GM12878 (cell line): ENCODE results near the gene MBD5. TPM values are rescaled to one million over a fixed set of nuclear protein-coding genes. Genes with fewer than 3 reads are reported as not detected.

Experiments
- ATAC-seq: fragments of 200-7000 bp; cut with Tn5 transposase; 3 replicates; pipeline ENCODE4 v1.9.1; 2020; ENCODE audit warnings: mild to moderate bottlenecking, moderate library complexity
- BruUV-seq: library from RNA; stranded (reverse); fragments of 400-500 nt; replicated peaks from 2 replicates; lab custom pipeline; 2021; lab: Mats Ljungman, UMichigan
- CTCF ChIA-PET: fragments of 300-600 bp; sonication (Branson Sonifier 250); formaldehyde crosslinking; extraction: SDS; loops from one replicate; lab custom pipeline; 2021; ENCODE audit warnings: inconsistent platforms; lab: Yijun Ruan, JAX
- POLR2A ChIA-PET: fragments of 350-600 bp; formaldehyde crosslinking; extraction: SDS; loops from one replicate; lab custom pipeline; 2021; ENCODE audit warnings: inconsistent platforms; lab: Charles Lee
- RAD21 ChIA-PET: fragments of 300-600 bp; sonication (Branson Sonifier 250); formaldehyde crosslinking; loops from one replicate; lab custom pipeline; 2023; ENCODE audit warnings: antibody characterized with exemption; ENCODE audit not compliant: unreplicated experiment; lab: Charles Lee
- SMC1A ChIA-PET: fragments of 300-600 bp; sonication (Branson Sonifier 250); formaldehyde crosslinking; loops from one replicate; lab custom pipeline; 2023; ENCODE audit not compliant: unreplicated experiment, uncharacterized antibody; lab: Charles Lee
- DNase-seq: peaks from one replicate; pipeline ENCODE4 v3.0.0-alpha.2; 2011; ENCODE audit warnings: low read depth, low spot score
- FAIRE-seq: peaks from 3 replicates; lab custom pipeline; 2011; peaks lifted over from hg19 to GRCh38; lab: Jason Lieb, UNC
- H2AFZ ChIP-seq: 2 replicates; pipeline ENCODE4 v1.6.0; 2011; ENCODE audit warnings: low read depth, low read length, control low read depth; ENCODE audit not compliant: control insufficient read depth
- H3K27ac ChIP-seq: 2 replicates; pipeline ENCODE4 v1.5.1; 2011; ENCODE audit warnings: control low read depth; ENCODE audit not compliant: control insufficient read depth, insufficient read depth
- H3K27me3 ChIP-seq, 2 experiments: replicated peaks in 1 of 2; 2 replicates each; pipeline versions ENCODE4 v1.6.0 to v1.6.1; 2011; ENCODE audit warnings: low read length in 1 of 2; ENCODE audit not compliant: control insufficient read depth in 2 of 2, insufficient read depth in 2 of 2
- H3K36me3 ChIP-seq, 2 experiments: 2 replicates each; pipeline ENCODE4 v1.5.1; 2011; ENCODE audit warnings: low read length in 1 of 2; ENCODE audit not compliant: control insufficient read depth in 2 of 2, insufficient read depth in 2 of 2
- H3K4me1 ChIP-seq: 2 replicates; pipeline ENCODE4 v1.6.1; 2011; ENCODE audit warnings: mild to moderate bottlenecking, low read length, moderate library complexity, mixed read lengths; ENCODE audit not compliant: control insufficient read depth, insufficient read depth
- H3K4me2 ChIP-seq: 2 replicates; pipeline ENCODE4 v1.6.0; 2011; ENCODE audit warnings: control low read depth; ENCODE audit not compliant: control insufficient read depth, insufficient read depth
- H3K4me3 ChIP-seq: fragments of 200-600 bp; sonication (generic); 2 replicates; pipeline ENCODE4 v1.5.1; 2016
- H3K79me2 ChIP-seq: 2 replicates; pipeline ENCODE4 v1.6.0; 2011; ENCODE audit warnings: low read length; ENCODE audit not compliant: control insufficient read depth, insufficient read depth
- H3K9ac ChIP-seq: 2 replicates; pipeline ENCODE4 v1.8.0; 2011; ENCODE audit warnings: low read length, control low read depth, mixed read lengths; ENCODE audit not compliant: control insufficient read depth, insufficient read depth
- H3K9me3 ChIP-seq: replicated peaks from 3 replicates; pipeline ENCODE4 v1.5.1; 2011; ENCODE audit warnings: mild to moderate bottlenecking, low read length; ENCODE audit not compliant: control insufficient read depth, insufficient read depth
- H4K20me1 ChIP-seq: 2 replicates; pipeline ENCODE4 v1.6.0; 2011; ENCODE audit not compliant: control insufficient read depth, insufficient read depth
- BACH1 ChIP-seq: fragments of 450-650 bp; IDR thresholded peaks from 2 replicates; pipeline ENCODE4 v1.6.1; 2017; ENCODE audit warnings: mild to moderate bottlenecking, borderline replicate concordance
- BRCA1 ChIP-seq: IDR thresholded peaks from 2 replicates; pipeline ENCODE4 v1.6.1; 2011; ENCODE audit warnings: low read depth, low read length, improper control_type of control experiment
- EP300 ChIP-seq, 2 experiments: fragments of 150-350 bp in 1 of 2; IDR thresholded peaks; 2 replicates each; pipeline ENCODE4 v1.6.1; 2011 to 2012; ENCODE audit warnings: low read depth in 2 of 2, low read length in 2 of 2, borderline replicate concordance in 1 of 2, improper control_type of control experiment in 1 of 2, inconsistent platforms in 1 of 2; ENCODE audit not compliant: control insufficient read depth in 1 of 2
- EZH2 ChIP-seq: IDR thresholded peaks from 2 replicates; pipeline ENCODE4 v1.6.1; 2012; ENCODE audit warnings: low read depth, mild to moderate bottlenecking, control low read depth, inconsistent platforms, low read length, borderline replicate concordance; ENCODE audit not compliant: control insufficient read depth
- KAT2A ChIP-seq: conservative IDR thresholded peaks from 2 replicates; pipeline ENCODE4 v1.6.1; 2011; ENCODE audit warnings: low read depth, low read length; ENCODE audit not compliant: control insufficient read depth
- MAX ChIP-seq: IDR thresholded peaks from 2 replicates; pipeline ENCODE4 v1.6.1; 2012; ENCODE audit warnings: low read depth, low read length, improper control_type of control experiment
- MYB ChIP-seq: fragments of 150-350 bp; IDR thresholded peaks from 2 replicates; pipeline ENCODE4 v1.6.1; 2014; ENCODE audit warnings: mild to moderate bottlenecking, low read depth, low read length, borderline replicate concordance
- NBN ChIP-seq: fragments of 450-650 bp; IDR thresholded peaks from 2 replicates; pipeline ENCODE4 v1.6.1; 2016
- NKRF ChIP-seq: fragments of 450-650 bp; conservative IDR thresholded peaks from 2 replicates; pipeline ENCODE4 v1.6.1; 2017; ENCODE audit warnings: mild to moderate bottlenecking, moderate library complexity
- PAX8 ChIP-seq: fragments of 450-650 bp; IDR thresholded peaks from 2 replicates; pipeline ENCODE4 v1.6.1; 2017; ENCODE audit warnings: mild to moderate bottlenecking, moderate library complexity
- POLR2AphosphoS5 ChIP-seq: IDR thresholded peaks from 2 replicates; pipeline ENCODE4 v1.6.1; 2011; ENCODE audit warnings: mild to moderate bottlenecking, low read length, inconsistent platforms
- SUZ12 ChIP-seq: fragments of 200-600 bp; sonication (generic); IDR thresholded peaks from one replicate; pipeline ENCODE4 v1.6.1; 2018; ENCODE audit warnings: antibody characterized with exemption, mild to moderate bottlenecking; ENCODE audit not compliant: unreplicated experiment
- in situ Hi-C: fragments of 300-500 bp; cut with MboI; formaldehyde crosslinking; loops from 9 replicates; pipeline ENCODE4 v1.14.3; 2018; ENCODE audit warnings: mixed read lengths
- intact Hi-C: fragments of 100-400 bp; cut with micrococcal nuclease; formaldehyde crosslinking; loops from one replicate; pipeline ENCODE4 v1.14.2; 2022; ENCODE audit not compliant: unreplicated experiment
- polyA plus RNA-seq, 11 experiments: library from polyadenylated mRNA; depleted of rRNA in 4 of 11; unstranded in 6 of 11; stranded (reverse) in 5 of 11; fragments of >200 nt; fragmentation: Nextera tagmentation in 4 of 11; fragmentation: Illumina TruSeq in 1 of 11; extraction: Ambion mirVana in 4 of 11; extraction: Trizol in 1 of 11; gene quantifications; 1 replicate in 1 of 11; 2 replicates in 10 of 11; pipeline versions ENCODE4 v1.2.1 to v1.2.3, GENCODE V29; 2011 to 2016; ENCODE audit warnings: inconsistent platforms in 2 of 11, missing spikeins in 2 of 11, low read depth in 1 of 11
- total RNA-seq, 4 experiments: library from RNA; depleted of rRNA in 3 of 4; stranded (reverse); fragments of >200 nt in 3 of 4; fragmentation: Illumina TruSeq in 1 of 4; extraction: Trizol in 1 of 4; gene quantifications; 2 replicates each; pipeline versions ENCODE4 v1.2.1 to v1.2.3, GENCODE V29; 2013 to 2021
- TF ChIP-seq, protein P1 (sequence below): IDR thresholded peaks from 2 replicates; pipeline ENCODE4 v1.6.1; 2011; ENCODE audit warnings: borderline replicate concordance, low read depth, mild to moderate bottlenecking, moderate library complexity, low read length; ENCODE audit not compliant: insufficient read depth, poor library complexity, severe bottlenecking
- TF ChIP-seq, protein P2 (sequence below): IDR thresholded peaks from 2 replicates; pipeline ENCODE4 v1.6.1; 2012; ENCODE audit warnings: mild to moderate bottlenecking, low read depth, low read length
- TF ChIP-seq, protein P3 (sequence below): IDR thresholded peaks from 2 replicates; pipeline ENCODE4 v1.6.1; 2012; ENCODE audit warnings: low read length, inconsistent platforms

The MBD5 gene
- total and polyA plus RNA-seq, 10 of the 15 experiments (the other 5 are each of a cell fraction or from before 2014, with no cell fraction given): 7.4 to 58.0 (median 21.2) TPM

- Histone ChIP-seq H3K4me1 (no peaks in the 10 kb centered on the region), H3K36me3 (peaks cover 0 to 2% of the 10 kb centered on the region in 2 experiments; a peak in 1 of 4 replicates), H3K27ac (no peak overlapping the region), H3K79me2 (no peaks in the 10 kb centered on the region), H3K4me3 (no peak overlapping the region), H3K4me2 (no peak overlapping the region), H3K9ac (no peak overlapping the region), H3K27me3 (no peaks in the 10 kb centered on the region), H2AFZ (no peak overlapping the region), H3K9me3 (no peaks in the 10 kb centered on the region), H4K20me1 (no peaks in the 10 kb centered on the region)
- no peak for FAIRE-seq
- ChIA-PET RAD21 (no interaction called here), SMC1A (interaction anchor here (1.3 to 1.4 kb wide), 2 partner anchors 14 to 37 kb away, joined by 3 read pairs; no protein-coding TSS in a partner anchor), CTCF (interaction anchor here (1.0 to 1.1 kb wide), 2 partner anchors 22 to 463 kb away, joined by 4 to 6 read pairs; no protein-coding TSS in a partner anchor), POLR2A (no interaction called here)
- in situ Hi-C loops: no loop called here
- ATAC-seq: no peak
- DNase-seq: no peak
- BruUV-seq: no TSS peak
- intact Hi-C loops: no loop called here
- TF ChIP-seq BACH1: no peak
- no peak for TF ChIP-seq PAX8
- no peak for TF ChIP-seq BRCA1
- no peak for TF ChIP-seq MYB
- no peak for TF ChIP-seq SUZ12
- TF ChIP-seq EZH2: no peak
- TF ChIP-seq, protein P1, sequence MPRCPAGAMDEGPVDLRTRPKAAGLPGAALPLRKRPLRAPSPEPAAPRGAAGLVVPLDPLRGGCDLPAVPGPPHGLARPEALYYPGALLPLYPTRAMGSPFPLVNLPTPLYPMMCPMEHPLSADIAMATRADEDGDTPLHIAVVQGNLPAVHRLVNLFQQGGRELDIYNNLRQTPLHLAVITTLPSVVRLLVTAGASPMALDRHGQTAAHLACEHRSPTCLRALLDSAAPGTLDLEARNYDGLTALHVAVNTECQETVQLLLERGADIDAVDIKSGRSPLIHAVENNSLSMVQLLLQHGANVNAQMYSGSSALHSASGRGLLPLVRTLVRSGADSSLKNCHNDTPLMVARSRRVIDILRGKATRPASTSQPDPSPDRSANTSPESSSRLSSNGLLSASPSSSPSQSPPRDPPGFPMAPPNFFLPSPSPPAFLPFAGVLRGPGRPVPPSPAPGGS: no peak
- TF ChIP-seq, protein P2, sequence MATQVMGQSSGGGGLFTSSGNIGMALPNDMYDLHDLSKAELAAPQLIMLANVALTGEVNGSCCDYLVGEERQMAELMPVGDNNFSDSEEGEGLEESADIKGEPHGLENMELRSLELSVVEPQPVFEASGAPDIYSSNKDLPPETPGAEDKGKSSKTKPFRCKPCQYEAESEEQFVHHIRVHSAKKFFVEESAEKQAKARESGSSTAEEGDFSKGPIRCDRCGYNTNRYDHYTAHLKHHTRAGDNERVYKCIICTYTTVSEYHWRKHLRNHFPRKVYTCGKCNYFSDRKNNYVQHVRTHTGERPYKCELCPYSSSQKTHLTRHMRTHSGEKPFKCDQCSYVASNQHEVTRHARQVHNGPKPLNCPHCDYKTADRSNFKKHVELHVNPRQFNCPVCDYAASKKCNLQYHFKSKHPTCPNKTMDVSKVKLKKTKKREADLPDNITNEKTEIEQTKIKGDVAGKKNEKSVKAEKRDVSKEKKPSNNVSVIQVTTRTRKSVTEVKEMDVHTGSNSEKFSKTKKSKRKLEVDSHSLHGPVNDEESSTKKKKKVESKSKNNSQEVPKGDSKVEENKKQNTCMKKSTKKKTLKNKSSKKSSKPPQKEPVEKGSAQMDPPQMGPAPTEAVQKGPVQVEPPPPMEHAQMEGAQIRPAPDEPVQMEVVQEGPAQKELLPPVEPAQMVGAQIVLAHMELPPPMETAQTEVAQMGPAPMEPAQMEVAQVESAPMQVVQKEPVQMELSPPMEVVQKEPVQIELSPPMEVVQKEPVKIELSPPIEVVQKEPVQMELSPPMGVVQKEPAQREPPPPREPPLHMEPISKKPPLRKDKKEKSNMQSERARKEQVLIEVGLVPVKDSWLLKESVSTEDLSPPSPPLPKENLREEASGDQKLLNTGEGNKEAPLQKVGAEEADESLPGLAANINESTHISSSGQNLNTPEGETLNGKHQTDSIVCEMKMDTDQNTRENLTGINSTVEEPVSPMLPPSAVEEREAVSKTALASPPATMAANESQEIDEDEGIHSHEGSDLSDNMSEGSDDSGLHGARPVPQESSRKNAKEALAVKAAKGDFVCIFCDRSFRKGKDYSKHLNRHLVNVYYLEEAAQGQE: no peak
- TF ChIP-seq POLR2AphosphoS5: no peak
- TF ChIP-seq EP300 (IDR thresholded peaks at IDR 0.05; ENCODE audit: borderline replicate concordance in 1 of 2, control insufficient read depth in 1 of 2, low read depth in 2 of 2, low read length in 2 of 2): no peak
- no peak for TF ChIP-seq KAT2A
- TF ChIP-seq, protein P3, sequence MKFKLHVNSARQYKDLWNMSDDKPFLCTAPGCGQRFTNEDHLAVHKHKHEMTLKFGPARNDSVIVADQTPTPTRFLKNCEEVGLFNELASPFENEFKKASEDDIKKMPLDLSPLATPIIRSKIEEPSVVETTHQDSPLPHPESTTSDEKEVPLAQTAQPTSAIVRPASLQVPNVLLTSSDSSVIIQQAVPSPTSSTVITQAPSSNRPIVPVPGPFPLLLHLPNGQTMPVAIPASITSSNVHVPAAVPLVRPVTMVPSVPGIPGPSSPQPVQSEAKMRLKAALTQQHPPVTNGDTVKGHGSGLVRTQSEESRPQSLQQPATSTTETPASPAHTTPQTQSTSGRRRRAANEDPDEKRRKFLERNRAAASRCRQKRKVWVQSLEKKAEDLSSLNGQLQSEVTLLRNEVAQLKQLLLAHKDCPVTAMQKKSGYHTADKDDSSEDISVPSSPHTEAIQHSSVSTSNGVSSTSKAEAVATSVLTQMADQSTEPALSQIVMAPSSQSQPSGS: no peak
- no peak for TF ChIP-seq NKRF
- TF ChIP-seq MAX: no peak
- TF ChIP-seq NBN: no peak
Measured at GRCh38 chr2:148486655-148487054, 465.8 kb downstream of the MBD5 start.
